Pancreas (tissue), 10 donors: Measurements from ENCODE around the gene RNF8. TPM values are rescaled to one million over a fixed set of nuclear protein-coding genes. Genes with fewer than 3 reads are reported as not detected.
A peak's percentile ranks its signal among the peaks of the same experiment; 100 is the strongest.
"Not testable (repeated sequence)": the region's sequence is repeated elsewhere in the genome, so short reads cannot be mapped to it uniquely, and the experiment has no call there.

Source experiments
- ATAC-seq, 4 donors: fragments of 200-7000 bp; cut with Tn5 transposase; one replicate each; pipeline versions ENCODE4 v1.8.0 to v1.9.1; 2020; ENCODE audit warnings: mild to moderate bottlenecking in 4 of 4, moderate library complexity in 4 of 4
- DNase-seq, 6 donors: peaks; one replicate each; pipeline ENCODE4 v3.0.0-alpha.2; 2020
- FAIRE-seq: peaks from 2 replicates; lab custom pipeline; 2012; peaks lifted over from hg19 to GRCh38; lab: Jason Lieb, UNC
- H3K27ac ChIP-seq, 4 donors: fragments of 200-600 bp; sonication (generic); 1 replicate in 3 of 4; 2 replicates in 1 of 4; pipeline versions ENCODE4 v1.5.0 to v1.8.0; 2020
- H3K27me3 ChIP-seq, 4 donors: fragments of 200-600 bp; one replicate each; pipeline ENCODE4 v1.8.0; 2021
- H3K36me3 ChIP-seq, 3 donors: fragments of 200-600 bp; sonication (generic) in 1 of 3; one replicate each; pipeline versions ENCODE4 v1.5.0 to v1.8.0; 2020 to 2021
- H3K4me1 ChIP-seq, 3 donors: fragments of 200-600 bp; one replicate each; pipeline ENCODE4 v1.8.0; 2021
- H3K4me3 ChIP-seq, 4 donors: fragments of 200-600 bp; sonication (generic) in 2 of 4; one replicate each; pipeline versions ENCODE4 v1.5.0 to v1.8.0; 2020 to 2021
- H3K9me3 ChIP-seq, 4 donors: fragments of 200-600 bp; one replicate each; pipeline ENCODE4 v1.8.0; 2021
- CTCF ChIP-seq, 4 donors: fragments of 200-600 bp; sonication (generic) in 3 of 4; IDR thresholded peaks; one replicate each; pipeline versions ENCODE4 v1.5.0 to v1.8.0; 2021; ENCODE audit warnings: antibody characterized with exemption in 4 of 4
- WGBS, 2 donors: extraction: QIAGEN DNeasy Blood & Tissue Kit; methylation state at CpG; one replicate each; pipeline ENCODE4 v1.1.7; 2013; 5-methylcytosine and 5-hydroxymethylcytosine counted together
- intact Hi-C, 3 donors: fragments of 100-400 bp; cut with DNase I; formaldehyde crosslinking; loops; one replicate each; pipeline versions ENCODE4 v1.11.1 to v1.14.2; 2022
- polyA plus RNA-seq, 2 donors: library from polyadenylated mRNA; stranded (reverse); fragments of 200-250 nt; gene quantifications; one replicate each; pipeline ENCODE4 v1.2.3, GENCODE V29; 2013
- total RNA-seq, 6 donors: library from RNA; stranded (reverse); fragmentation: NEBNext Ultra II Directional in 4 of 6; extraction: Animal tissue kit (Norgen Biotek cat#: 25700) in 4 of 6; gene quantifications; one replicate each; pipeline versions ENCODE4 v1.2.1 to v1.2.4, GENCODE V29; 2021 to 2023
- donor health status: healthy with polysubstance abuse.
- donor health status: DM: no; HTN: no; CAD: no; lungs with moderate emphysema.
- donor health status: DM: no; HTN: no; CAD: no.
- donor health status: control.
- donor health status: control.
- donor health status: Bipolar disorder and iron deficiency.
- donor health status: DM: yes; HTN: yes; CAD: no.
- donor health status: DM: no; HTN: no; CAD: no.
- donor health status: DM: no; HTN: no; CAD: no.
- donor health status: DM: yes; HTN: yes; CAD: no.

RNF8 gene
- total and polyA plus RNA-seq, 8 donors = 3.9 to 8.5 (median 5.9) TPM

- intact Hi-C loops = no loop called here
- H3K36me3 ChIP-seq = peaks cover 0 to 14% (median 6%) of the 10 kb centered on the region in 3 donors
- no peak for DNase-seq
Measured at GRCh38 chr6:37438930-37439329, 85.1 kb downstream of the RNF8 start.

GRCh38 chr6:37441651-37442050, 87.9 kb downstream of the RNF8 start:
- ATAC-seq (no peak), DNase-seq (no peak), FAIRE-seq (no peak)
- H3K27me3 ChIP-seq = no peaks in the 10 kb centered on the region
- H3K27ac ChIP-seq = peak overlapping the region in 1 of 4 donors; percentile 60
- H3K4me1 ChIP-seq = peaks cover 13 to 34% (median 28%) of the 10 kb centered on the region in 3 donors
- 73 to 74% methylated on average over 6 of the region's 6 CpGs for WGBS, 2 donors
- H3K36me3 ChIP-seq = peaks cover 0 to 26% (median 6%) of the 10 kb centered on the region in 3 donors
- TF ChIP-seq CTCF (IDR thresholded peaks at IDR 0.05) = no peak
- no peaks in the 10 kb centered on the region for H3K9me3 ChIP-seq
- no peak overlapping the region for H3K4me3 ChIP-seq
- intact Hi-C loops = no loop called here

More at GRCh38 chr6:37438930-37439329, 85.1 kb downstream of the RNF8 start:
- TF ChIP-seq CTCF (IDR thresholded peaks at IDR 0.05) = no peak
- FAIRE-seq = no peak
- peak; percentile 41 to 74 (median 58) for ATAC-seq
- H3K27me3 ChIP-seq = no peaks in the 10 kb centered on the region
- peak overlapping the region in 1 of 4 donors; percentile 15 for H3K27ac ChIP-seq
- H3K4me3 ChIP-seq = no peak overlapping the region
- WGBS, 2 donors = 16 to 27% methylated on average over 1 of the region's 1 CpG
- peaks cover 20 to 34% (median 32%) of the 10 kb centered on the region in 3 donors for H3K4me1 ChIP-seq
- H3K9me3 ChIP-seq = no peaks in the 10 kb centered on the region

- DNase-seq = no peak
- peaks cover 0 to 27% (median 6%) of the 10 kb centered on the region in 3 donors for H3K36me3 ChIP-seq
- 21 to 25% methylated on average over 4 of the region's 4 CpGs for WGBS, 2 donors
- peak in 3 of 4 donors; percentile 49 to 68 (median 53) for ATAC-seq
- intact Hi-C loops = no loop called here
- no peak for FAIRE-seq
- peak overlapping the region in 2 of 4 donors; percentile 53 to 60 for H3K27ac ChIP-seq
- H3K4me3 ChIP-seq = peak overlapping the region in 1 of 4 donors; percentile 12
- H3K4me1 ChIP-seq = peaks cover 13 to 34% (median 28%) of the 10 kb centered on the region in 3 donors
- TF ChIP-seq CTCF (IDR thresholded peaks at IDR 0.05) = no peak
- no peaks in the 10 kb centered on the region for H3K9me3 ChIP-seq
- H3K27me3 ChIP-seq = no peaks in the 10 kb centered on the region
Measured at GRCh38 chr6:37442416-37443215, 88.8 kb downstream of the RNF8 start.

DNA sequence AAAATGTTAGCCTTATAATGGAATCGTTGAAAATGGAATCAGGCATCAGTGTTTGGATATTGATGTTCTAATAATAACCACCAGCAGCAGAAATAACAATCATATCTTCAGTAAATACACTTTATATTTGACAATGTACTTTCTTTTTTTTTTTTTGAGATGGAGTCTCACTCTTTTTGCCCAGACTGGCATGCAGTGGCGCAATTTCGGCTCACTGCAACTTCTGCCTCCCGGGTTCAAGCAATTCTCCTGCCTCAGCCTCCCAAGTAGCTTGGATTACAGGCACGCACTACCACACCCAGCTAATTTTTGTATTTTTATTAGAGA, 89.4 kb downstream of the RNF8 start:
- H3K27me3 ChIP-seq, DNase-seq, intact Hi-C loops, H3K9me3 ChIP-seq, FAIRE-seq: not testable (repeated sequence)
- Histone ChIP-seq H3K36me3 (peaks cover 0 to 27% (median 6%) of the 10 kb centered on the region in 3 donors), H3K27ac (peak overlapping the region in 2 of 4 donors; percentile 53 to 60), H3K4me1 (peaks cover 13 to 30% (median 26%) of the 10 kb centered on the region in 3 donors), H3K4me3 (peak overlapping the region in 1 of 4 donors; percentile 12)
- ATAC-seq = peak in 3 of 4 donors; percentile 43 to 64 (median 56)
- WGBS, 2 donors = 31 to 63% methylated on average over 5 of the region's 5 CpGs

Other genes with a start within 250 kb of the RNF8 start
- 10 to 100 TPM in 4 of 6 donors, 1 to 10 TPM in 2; 7.5 to 25.3 (median 14.1) TPM for gene PIM1, start 183.8 kb upstream of the RNF8 start, total RNA-seq
- 10 to 100 TPM; 11.3 to 15.1 TPM for gene PIM1, start 183.8 kb upstream of the RNF8 start, polyA plus RNA-seq
- 1 to 10 TPM; 5.1 to 9.0 (median 6.3) TPM for gene TBC1D22B, start 96.2 kb upstream of the RNF8 start, total RNA-seq
- 1 to 10 TPM; 4.3 to 6.6 TPM for gene TBC1D22B, start 96.2 kb upstream of the RNF8 start, polyA plus RNA-seq
- 1 to 10 TPM in 3 of 6 donors, under 1 TPM in 3; 0.19 to 2.1 (median 0.94) TPM for gene TMEM217, start 95.8 kb upstream of the RNF8 start, total RNA-seq
- gene TMEM217, start 95.8 kb upstream of the RNF8 start, polyA plus RNA-seq = 1 to 10 TPM; 1.4 to 1.7 TPM
- 10 to 100 TPM; 13.4 to 21.9 (median 16.2) TPM for gene CMTR1, start 79.2 kb downstream of the RNF8 start, total RNA-seq
- 10 to 100 TPM; 17.1 to 31.0 TPM for gene CMTR1, start 79.2 kb downstream of the RNF8 start, polyA plus RNA-seq
- gene CCDC167, start 145.9 kb downstream of the RNF8 start, total RNA-seq = 10 to 100 TPM in 1 of 6 donors, 1 to 10 TPM in 5; 4.3 to 11.5 (median 5.5) TPM
- gene CCDC167, start 145.9 kb downstream of the RNF8 start, polyA plus RNA-seq = 10 to 100 TPM; 12.1 to 12.4 TPM